HG03064 (cell line): ENCODE results near the gene TTPAL.

Experiments used
- ATAC-seq: cut with Tn5 transposase; IDR thresholded peaks from one replicate; pipeline ENCODE4 v1.9.1; 2021; ENCODE audit warnings: low read depth; ENCODE audit not compliant: unreplicated experiment

The TTPAL gene

GRCh38 chr20:44438782-44439181 lies 36.9 kb upstream of the TTPAL start:
- ATAC-seq = no peak

- ATAC-seq = no peak
These were observed 36.4 kb upstream of the TTPAL start for GRCh38 chr20:44439318-44439717.

- no peak for ATAC-seq
These were observed 33.2 kb upstream of the TTPAL start for GRCh38 chr20:44442298-44443070.

GRCh38 chr20:44445742-44446710 lies 29.6 kb upstream of the TTPAL start:
- no peak for ATAC-seq

- no peak for ATAC-seq
These were observed 27.8 kb upstream of the TTPAL start for GRCh38 chr20:44447827-44448419.

- ATAC-seq = no peak
These were observed 26.7 kb upstream of the TTPAL start for GRCh38 chr20:44448753-44449546.

GRCh38 chr20:44449864-44450263 lies 25.8 kb upstream of the TTPAL start:
- no peak for ATAC-seq

- ATAC-seq = no peak
These were observed 25.3 kb upstream of the TTPAL start for GRCh38 chr20:44450281-44450889.

GRCh38 chr20:44450903-44451450 lies 24.7 kb upstream of the TTPAL start:
- ATAC-seq = no peak

GRCh38 chr20:44454306-44454963 lies 21.2 kb upstream of the TTPAL start:
- ATAC-seq = no peak

GRCh38 chr20:44455126-44455525 lies 20.5 kb upstream of the TTPAL start:
- ATAC-seq = no peak

- no peak for ATAC-seq
These were observed 19.1 kb upstream of the TTPAL start for GRCh38 chr20:44456611-44457010.

GRCh38 chr20:44457016-44457415 lies 18.7 kb upstream of the TTPAL start:
- ATAC-seq = no peak

GRCh38 chr20:44459271-44459670 lies 16.4 kb upstream of the TTPAL start:
- ATAC-seq = no peak

GRCh38 chr20:44460795-44461141 lies 14.9 kb upstream of the TTPAL start:
- ATAC-seq = no peak

GRCh38 chr20:44461142-44461802 lies 14.4 kb upstream of the TTPAL start:
- ATAC-seq = no peak

- no peak for ATAC-seq
These were observed 13.9 kb upstream of the TTPAL start for GRCh38 chr20:44461803-44462174.

- ATAC-seq = no peak
These were observed 12.2 kb upstream of the TTPAL start for GRCh38 chr20:44463466-44463865.

- ATAC-seq = no peak
These were observed 11.2 kb upstream of the TTPAL start for GRCh38 chr20:44464514-44464913.
